RWPE2 (cell line): ENCODE results near the gene SIX3.

Experiments used
- ATAC-seq: fragments of 200-7000 bp; cut with Tn5 transposase; 3 replicates; pipeline ENCODE4 v1.9.1; 2021; ENCODE audit warnings: low read depth
- DNase-seq: peaks from one replicate; pipeline ENCODE4 v3.0.0-alpha.2; 2020; ENCODE audit warnings: low spot score
- H3K27ac ChIP-seq: fragments of 450-650 bp; 2 replicates; pipeline ENCODE4 v1.5.1; 2017; ENCODE audit warnings: mild to moderate bottlenecking; ENCODE audit not compliant: poor library complexity, severe bottlenecking
- H3K27me3 ChIP-seq: fragments of 250-450 bp; sonication (Bioruptor Pico); 2 replicates; pipeline ENCODE4 v1.5.1; 2021; ENCODE audit warnings: mild to moderate bottlenecking, moderate library complexity; ENCODE audit not compliant: insufficient read depth, poor library complexity, severe bottlenecking
- H3K36me3 ChIP-seq: fragments of 250-450 bp; sonication (Bioruptor Pico); 2 replicates; pipeline ENCODE4 v1.5.1; 2020; ENCODE audit warnings: low read depth, mild to moderate bottlenecking, moderate library complexity
- H3K4me1 ChIP-seq: fragments of 250-450 bp; sonication (Bioruptor Pico); 2 replicates; pipeline ENCODE4 v1.5.1; 2021; ENCODE audit warnings: mild to moderate bottlenecking, moderate library complexity; ENCODE audit not compliant: insufficient read depth, poor library complexity, severe bottlenecking
- H3K4me3 ChIP-seq: fragments of 250-450 bp; sonication (Bioruptor Pico); 2 replicates; pipeline ENCODE4 v1.5.1; 2021; ENCODE audit warnings: mild to moderate bottlenecking, moderate library complexity; ENCODE audit not compliant: severe bottlenecking
- H3K9me3 ChIP-seq: fragments of 250-450 bp; sonication (Bioruptor Pico); 2 replicates; pipeline ENCODE4 v1.5.1; 2021; ENCODE audit warnings: mild to moderate bottlenecking, moderate library complexity; ENCODE audit not compliant: severe bottlenecking
- CTCF ChIP-seq: fragments of 450-650 bp; IDR thresholded peaks from one replicate; pipeline ENCODE4 v1.5.1; 2017; ENCODE audit warnings: mild to moderate bottlenecking, moderate library complexity; ENCODE audit not compliant: poor library complexity, severe bottlenecking

The SIX3 gene

GRCh38 chr2:44944952-44945612 lies 3.6 kb downstream of the SIX3 start:
- H3K27me3 ChIP-seq: peaks cover 58% of the 10 kb centered on the region

GRCh38 chr2:44945676-44946371 lies 4.3 kb downstream of the SIX3 start:
- no peak overlapping the region for H3K4me3 ChIP-seq
- TF ChIP-seq CTCF: no peak
- no peaks in the 10 kb centered on the region for H3K36me3 ChIP-seq
- no peaks in the 10 kb centered on the region for H3K9me3 ChIP-seq
- DNase-seq (peak; percentile 25), ATAC-seq (no peak)
- no peak overlapping the region for H3K27ac ChIP-seq
- peaks cover 51% of the 10 kb centered on the region for H3K27me3 ChIP-seq
- no peaks in the 10 kb centered on the region for H3K4me1 ChIP-seq

More at GRCh38 chr2:44944952-44945612, 3.6 kb downstream of the SIX3 start:
- H3K36me3 ChIP-seq: no peaks in the 10 kb centered on the region
- ATAC-seq (no peak), DNase-seq (peak; percentile 18)
- TF ChIP-seq CTCF: no peak
- no peaks in the 10 kb centered on the region for H3K9me3 ChIP-seq
- no peak overlapping the region for H3K27ac ChIP-seq
- H3K4me3 ChIP-seq: no peak overlapping the region
- no peaks in the 10 kb centered on the region for H3K4me1 ChIP-seq

- H3K27me3 ChIP-seq: peaks cover 47% of the 10 kb centered on the region
- no peaks in the 10 kb centered on the region for H3K9me3 ChIP-seq
- H3K4me3 ChIP-seq: no peak overlapping the region
- no peaks in the 10 kb centered on the region for H3K36me3 ChIP-seq
- no peak overlapping the region for H3K27ac ChIP-seq
- TF ChIP-seq CTCF: no peak
- no peak for ATAC-seq
- peak; percentile 39 for DNase-seq
- no peaks in the 10 kb centered on the region for H3K4me1 ChIP-seq
These were observed 5.0 kb downstream of the SIX3 start for GRCh38 chr2:44946372-44947027.

GRCh38 chr2:44947028-44947375 lies 5.5 kb downstream of the SIX3 start:
- no peak overlapping the region for H3K4me3 ChIP-seq
- H3K4me1 ChIP-seq: no peaks in the 10 kb centered on the region
- H3K27me3 ChIP-seq: peaks cover 47% of the 10 kb centered on the region
- TF ChIP-seq CTCF: no peak
- no peak overlapping the region for H3K27ac ChIP-seq
- H3K36me3 ChIP-seq: no peaks in the 10 kb centered on the region
- ATAC-seq (no peak), DNase-seq (peak; percentile 13)
- H3K9me3 ChIP-seq: no peaks in the 10 kb centered on the region
